ENCODE measurements around the gene LUZP2.

Gene LUZP2

GRCh38 chr11:24934733-24935439 lies 438.0 kb downstream of the LUZP2 start:
- H4K20me1 ChIP-seq (ENCODE audit: insufficient read depth, low read length), result no peaks in the 10 kb centered on the region
- no peaks in the 10 kb centered on the region for H3K9me2 ChIP-seq (ENCODE audit: low read depth, low read length)
- H3K4me2 ChIP-seq (ENCODE audit: low read length), result no peak overlapping the region
- no peak overlapping the region for H2AFZ ChIP-seq (ENCODE audit: low read length)
- no peaks in the 10 kb centered on the region for H3K79me2 ChIP-seq (ENCODE audit: insufficient read depth, low read length)
- H3K9ac ChIP-seq (ENCODE audit: low read length), result no peak overlapping the region
- no peak for TF ChIP-seq EZH2 (IDR thresholded peaks at IDR 0.05; ENCODE audit: borderline replicate concordance, low read length)
- no peak for TF ChIP-seq CTCF (IDR thresholded peaks at IDR 0.05; ENCODE audit: low read length)
- H3K4me3 ChIP-seq (ENCODE audit: low read depth, low read length, poor library complexity, severe bottlenecking), result no peak overlapping the region
- no peaks in the 10 kb centered on the region for H3K36me3 ChIP-seq (ENCODE audit: insufficient read depth, low read length)
- H3K27me3 ChIP-seq (ENCODE audit: insufficient read depth, low read length), result no peaks in the 10 kb centered on the region
- no peaks in the 10 kb centered on the region for H3K9me3 ChIP-seq (ENCODE audit: low read length)
- H3F3A ChIP-seq (ENCODE audit: insufficient read depth, low read length), result no peaks in the 10 kb centered on the region
- H3K4me1 ChIP-seq (ENCODE audit: insufficient read depth, low read length, severe bottlenecking), result no peaks in the 10 kb centered on the region
- H3K27ac ChIP-seq (ENCODE audit: low read depth, low read length, poor library complexity, severe bottlenecking), result no peak overlapping the region

- H3K27ac ChIP-seq (ENCODE audit: low read depth, low read length, poor library complexity, severe bottlenecking), result no peak overlapping the region
- no peak overlapping the region for H3K4me3 ChIP-seq (ENCODE audit: low read depth, low read length, poor library complexity, severe bottlenecking)
- no peak overlapping the region for H3K4me2 ChIP-seq (ENCODE audit: low read length)
- H3K36me3 ChIP-seq (ENCODE audit: insufficient read depth, low read length), result no peaks in the 10 kb centered on the region
- no peaks in the 10 kb centered on the region for H3K79me2 ChIP-seq (ENCODE audit: insufficient read depth, low read length)
- H4K20me1 ChIP-seq (ENCODE audit: insufficient read depth, low read length), result no peaks in the 10 kb centered on the region
- no peak overlapping the region for H3K9ac ChIP-seq (ENCODE audit: low read length)
- no peak overlapping the region for H2AFZ ChIP-seq (ENCODE audit: low read length)
- TF ChIP-seq CTCF (IDR thresholded peaks at IDR 0.05; ENCODE audit: low read length), result no peak
- no peak for TF ChIP-seq EZH2 (IDR thresholded peaks at IDR 0.05; ENCODE audit: borderline replicate concordance, low read length)
- H3K27me3 ChIP-seq (ENCODE audit: insufficient read depth, low read length), result no peaks in the 10 kb centered on the region
- H3K4me1 ChIP-seq (ENCODE audit: insufficient read depth, low read length, severe bottlenecking), result no peaks in the 10 kb centered on the region
- no peaks in the 10 kb centered on the region for H3K9me3 ChIP-seq (ENCODE audit: low read length)
- H3F3A ChIP-seq (ENCODE audit: insufficient read depth, low read length), result no peaks in the 10 kb centered on the region
- no peaks in the 10 kb centered on the region for H3K9me2 ChIP-seq (ENCODE audit: low read depth, low read length)
Observed at GRCh38 chr11:24944891-24945290, 448.0 kb downstream of the LUZP2 start.

GRCh38 chr11:24949406-24949805 lies 452.6 kb downstream of the LUZP2 start:
- TF ChIP-seq CTCF (IDR thresholded peaks at IDR 0.05; ENCODE audit: low read length), result no peak
- no peak for TF ChIP-seq EZH2 (IDR thresholded peaks at IDR 0.05; ENCODE audit: borderline replicate concordance, low read length)
- H3K27ac ChIP-seq (ENCODE audit: low read depth, low read length, poor library complexity, severe bottlenecking), result no peak overlapping the region

More at GRCh38 chr11:24949406-24949805, 452.6 kb downstream of the LUZP2 start:
- no peaks in the 10 kb centered on the region for H4K20me1 ChIP-seq (ENCODE audit: insufficient read depth, low read length)
- no peaks in the 10 kb centered on the region for H3K9me2 ChIP-seq (ENCODE audit: low read depth, low read length)
- no peaks in the 10 kb centered on the region for H3K4me1 ChIP-seq (ENCODE audit: insufficient read depth, low read length, severe bottlenecking)
- H3K4me3 ChIP-seq (ENCODE audit: low read depth, low read length, poor library complexity, severe bottlenecking), result no peak overlapping the region
- no peak overlapping the region for H3K9ac ChIP-seq (ENCODE audit: low read length)
- H3K79me2 ChIP-seq (ENCODE audit: insufficient read depth, low read length), result no peaks in the 10 kb centered on the region
- H3K4me2 ChIP-seq (ENCODE audit: low read length), result no peak overlapping the region
- no peaks in the 10 kb centered on the region for H3K27me3 ChIP-seq (ENCODE audit: insufficient read depth, low read length)
- no peaks in the 10 kb centered on the region for H3K9me3 ChIP-seq (ENCODE audit: low read length)
- no peaks in the 10 kb centered on the region for H3F3A ChIP-seq (ENCODE audit: insufficient read depth, low read length)
- H3K36me3 ChIP-seq (ENCODE audit: insufficient read depth, low read length), result no peaks in the 10 kb centered on the region
- H2AFZ ChIP-seq (ENCODE audit: low read length), result no peak overlapping the region
